HG03175 (cell line): ENCODE data around the gene FOSL2.

ENCODE experiments used
- ATAC-seq: cut with Tn5 transposase; IDR thresholded peaks from one replicate; pipeline ENCODE4 v1.9.1; 2021; ENCODE audit warnings: mild to moderate bottlenecking, moderate library complexity; ENCODE audit not compliant: unreplicated experiment

The FOSL2 gene

DNA sequence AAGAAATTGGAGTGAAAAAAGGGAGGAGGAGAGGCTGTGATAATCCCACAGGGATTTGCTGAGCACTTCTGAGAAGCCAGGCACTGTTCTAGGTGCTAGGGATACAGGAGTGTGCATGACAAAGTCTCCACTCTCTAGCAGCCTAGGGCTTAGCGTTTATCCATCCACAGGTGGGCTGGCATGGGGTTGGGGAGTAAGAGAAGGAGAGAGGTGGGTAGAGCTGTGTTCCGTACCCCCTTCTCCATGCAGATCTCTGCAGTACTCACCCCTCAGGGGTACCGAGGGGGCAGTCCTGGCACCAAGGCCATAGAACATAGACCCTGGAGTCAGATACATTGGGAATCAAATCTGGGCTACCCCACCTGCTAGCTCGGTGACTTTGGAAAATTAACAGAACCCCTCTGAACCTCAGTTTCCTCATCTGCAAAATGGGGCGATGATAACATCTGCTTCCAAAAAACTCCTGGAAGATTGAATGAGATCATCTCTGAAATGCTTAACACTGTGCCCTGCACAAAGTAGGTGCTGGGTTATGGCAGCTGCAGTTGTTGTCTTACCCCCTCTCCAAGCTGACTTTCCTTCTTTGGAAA, 18.6 kb downstream of the FOSL2 start:
- ATAC-seq, result no peak

DNA sequence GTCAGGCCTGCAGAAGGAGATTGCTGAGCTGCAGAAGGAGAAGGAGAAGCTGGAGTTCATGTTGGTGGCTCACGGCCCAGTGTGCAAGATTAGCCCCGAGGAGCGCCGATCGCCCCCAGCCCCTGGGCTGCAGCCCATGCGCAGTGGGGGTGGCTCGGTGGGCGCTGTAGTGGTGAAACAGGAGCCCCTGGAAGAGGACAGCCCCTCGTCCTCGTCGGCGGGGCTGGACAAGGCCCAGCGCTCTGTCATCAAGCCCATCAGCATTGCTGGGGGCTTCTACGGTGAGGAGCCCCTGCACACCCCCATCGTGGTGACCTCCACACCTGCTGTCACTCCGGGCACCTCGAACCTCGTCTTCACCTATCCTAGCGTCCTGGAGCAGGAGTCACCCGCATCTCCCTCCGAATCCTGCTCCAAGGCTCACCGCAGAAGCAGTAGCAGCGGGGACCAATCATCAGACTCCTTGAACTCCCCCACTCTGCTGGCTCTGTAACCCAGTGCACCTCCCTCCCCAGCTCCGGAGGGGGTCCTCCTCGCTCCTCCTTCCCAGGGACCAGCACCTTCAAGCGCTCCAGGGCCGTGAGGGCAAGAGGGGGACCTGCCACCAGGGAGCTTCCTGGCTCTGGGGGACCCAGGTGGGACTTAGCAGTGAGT, 19.4 kb downstream of the FOSL2 start:
- no peak for ATAC-seq

DNA sequence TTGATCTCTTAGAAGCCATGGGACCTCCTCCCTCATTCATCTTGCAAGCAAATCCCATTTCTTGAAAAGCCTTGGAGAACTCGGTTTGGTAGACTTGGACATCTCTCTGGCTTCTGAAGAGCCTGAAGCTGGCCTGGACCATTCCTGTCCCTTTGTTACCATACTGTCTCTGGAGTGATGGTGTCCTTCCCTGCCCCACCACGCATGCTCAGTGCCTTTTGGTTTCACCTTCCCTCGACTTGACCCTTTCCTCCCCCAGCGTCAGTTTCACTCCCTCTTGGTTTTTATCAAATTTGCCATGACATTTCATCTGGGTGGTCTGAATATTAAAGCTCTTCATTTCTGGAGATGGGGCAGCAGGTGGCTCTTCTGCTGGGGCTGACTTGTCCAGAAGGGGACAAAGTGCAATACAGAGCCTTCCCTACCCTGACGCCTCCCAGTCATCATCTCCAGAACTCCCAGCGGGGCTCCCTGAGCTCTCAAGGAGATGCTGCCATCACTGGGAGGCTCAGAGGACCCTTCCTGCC, 20.0 kb downstream of the FOSL2 start:
- no peak for ATAC-seq

GRCh38 chr2:28413152-28413898, 20.7 kb downstream of the FOSL2 start:
- ATAC-seq, result no peak

DNA sequence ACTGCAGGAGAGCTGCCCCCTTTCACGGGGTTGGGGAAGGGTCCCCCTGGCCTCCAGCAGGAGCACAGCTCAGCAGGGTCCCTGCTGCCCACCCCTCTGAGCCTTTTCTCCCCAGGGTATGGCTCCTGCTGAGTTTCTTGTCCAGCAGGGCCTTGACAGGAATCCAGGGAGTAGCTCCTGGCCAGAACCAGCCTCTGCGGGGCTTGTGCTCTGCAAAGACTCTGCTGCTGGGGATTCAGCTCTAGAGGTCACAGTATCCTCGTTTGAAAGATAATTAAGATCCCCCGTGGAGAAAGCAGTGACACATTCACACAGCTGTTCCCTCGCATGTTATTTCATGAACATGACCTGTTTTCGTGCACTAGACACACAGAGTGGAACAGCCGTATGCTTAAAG, 21.2 kb downstream of the FOSL2 start:
- ATAC-seq, result no peak

DNA sequence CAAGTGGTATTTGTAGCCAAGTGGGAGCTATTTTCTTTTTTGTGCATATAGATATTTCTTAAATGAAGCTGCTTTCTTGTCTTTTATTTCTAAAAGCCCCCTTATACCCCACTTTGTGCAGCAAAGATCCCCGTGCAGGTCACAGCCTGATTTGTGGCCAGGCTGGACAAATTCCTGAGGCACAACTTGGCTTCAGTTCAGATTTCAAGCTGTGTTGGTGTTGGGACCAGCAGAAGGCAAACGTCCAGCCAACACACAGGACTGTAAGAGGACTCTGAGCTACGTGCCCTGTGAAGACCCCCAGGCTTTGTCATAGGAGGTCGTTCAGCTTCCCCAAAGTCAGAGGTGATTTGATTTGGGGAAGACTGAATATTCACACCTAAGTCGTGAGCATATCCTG, 21.9 kb downstream of the FOSL2 start:
- no peak for ATAC-seq

- ATAC-seq, result no peak
Observed at GRCh38 chr2:28415010-28415409, 22.4 kb downstream of the FOSL2 start.

- ATAC-seq, result no peak
Observed at GRCh38 chr2:28415715-28416114, 23.1 kb downstream of the FOSL2 start.

- no peak for ATAC-seq
Observed at GRCh38 chr2:28419003-28419402, 26.3 kb downstream of the FOSL2 start.

DNA sequence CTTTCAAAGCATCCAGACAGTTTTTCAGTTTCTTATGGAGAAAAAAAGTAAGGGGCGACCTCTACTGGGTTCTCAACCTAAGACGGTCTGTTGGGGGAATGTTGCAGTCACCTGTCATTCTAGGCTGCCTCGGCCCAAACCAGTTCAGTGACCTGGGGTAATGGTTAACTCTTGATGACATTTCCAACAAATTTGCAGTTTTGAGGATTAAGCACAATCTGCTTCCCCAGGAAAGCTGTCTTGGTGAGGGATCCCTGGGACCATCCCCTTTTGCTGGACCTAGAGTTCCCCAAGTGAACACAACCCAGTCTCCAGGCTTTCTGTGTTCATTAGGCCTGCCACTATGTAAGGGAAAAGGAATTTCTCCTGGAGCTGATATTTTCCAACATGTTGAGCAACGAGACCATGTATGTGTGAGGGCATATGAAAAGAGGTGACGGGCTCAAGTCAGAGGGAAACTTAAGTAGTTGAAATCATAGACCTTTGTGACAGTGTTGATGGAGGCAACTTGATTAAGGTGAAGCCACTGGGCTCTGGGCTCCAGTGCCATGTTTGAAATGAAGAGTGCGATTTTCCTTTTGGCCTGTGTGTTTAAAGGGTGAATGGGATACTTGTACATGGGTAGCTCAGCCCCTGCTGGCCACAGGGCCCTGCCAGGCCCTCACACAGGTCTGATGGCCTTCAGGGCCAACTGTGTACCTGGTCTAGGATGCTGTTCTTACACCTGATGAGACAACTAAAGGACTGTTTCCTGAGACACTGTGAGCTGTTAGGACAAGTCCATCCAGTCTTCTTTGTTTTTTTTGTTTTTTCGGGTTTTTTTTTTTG, 27.0 kb downstream of the FOSL2 start:
- ATAC-seq, result no peak

GRCh38 chr2:28420722-28421121, 28.1 kb downstream of the FOSL2 start:
- ATAC-seq, result no peak

GRCh38 chr2:28422908-28423741, 30.5 kb downstream of the FOSL2 start:
- no peak for ATAC-seq

DNA sequence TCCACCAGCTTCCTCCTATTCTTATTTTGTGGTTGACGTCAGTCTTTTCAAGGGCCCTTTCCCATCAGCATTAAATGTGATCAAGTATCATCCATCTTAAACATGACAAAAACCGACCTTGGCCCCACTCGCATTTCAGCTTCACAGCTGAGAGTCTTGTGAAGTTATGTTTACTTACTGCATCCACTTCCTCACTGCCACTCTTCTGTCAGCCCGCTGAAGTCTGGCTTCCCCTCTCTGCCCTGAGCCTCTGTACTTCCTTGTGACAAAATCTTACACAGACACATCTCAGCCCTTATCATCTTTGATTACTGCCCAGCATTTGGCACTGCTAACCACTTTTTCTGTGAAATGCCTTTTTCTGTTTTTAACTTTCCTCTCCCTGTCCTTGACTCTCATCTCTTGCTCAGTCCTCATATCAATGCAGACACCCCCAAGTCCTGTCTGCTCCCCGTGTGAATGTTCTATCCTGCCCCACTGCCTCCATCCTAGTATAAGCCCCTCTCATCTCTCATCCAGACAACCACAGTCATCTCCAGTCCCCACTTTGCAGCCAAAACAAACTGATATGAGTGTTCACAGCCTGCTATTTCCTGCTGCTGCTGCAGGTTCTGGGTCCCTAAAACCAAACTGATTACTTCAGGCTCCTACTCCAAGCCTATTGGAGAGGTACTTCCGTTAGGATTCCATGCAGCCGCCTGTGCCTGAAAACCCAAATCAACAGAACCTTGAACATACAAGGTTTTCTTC, 31.4 kb downstream of the FOSL2 start:
- no peak for ATAC-seq

DNA sequence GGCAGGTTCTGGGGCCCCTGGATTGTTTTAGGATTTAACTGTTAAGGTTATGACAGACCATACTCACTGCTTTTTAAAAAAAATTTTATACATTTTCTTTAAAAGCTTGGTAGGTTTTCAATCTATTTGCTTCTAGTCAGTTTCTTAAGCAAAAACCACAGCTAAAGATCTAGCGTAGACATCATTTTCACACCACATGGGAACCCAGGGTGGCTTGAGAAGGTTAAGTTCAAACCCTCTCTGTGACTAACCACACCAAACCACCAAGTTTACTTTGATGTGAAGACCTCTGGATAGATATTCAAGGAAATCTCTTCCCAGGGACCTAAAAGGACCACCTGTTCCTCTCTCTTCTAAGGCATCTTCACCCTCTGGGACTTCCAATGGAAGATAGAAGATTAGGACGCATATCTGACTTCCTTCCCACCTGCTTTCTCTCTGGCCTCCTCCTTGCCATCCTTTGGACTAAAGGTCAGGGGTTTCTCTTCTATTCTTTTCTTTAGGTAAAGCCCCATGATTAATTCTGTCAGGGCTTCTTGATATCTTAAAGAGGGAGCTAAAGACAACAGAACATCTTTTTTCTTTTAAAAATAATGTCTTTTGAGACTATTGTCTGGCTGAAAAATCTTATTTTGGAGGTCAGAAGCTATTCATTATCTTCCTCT, 32.3 kb downstream of the FOSL2 start:
- ATAC-seq, result no peak

DNA sequence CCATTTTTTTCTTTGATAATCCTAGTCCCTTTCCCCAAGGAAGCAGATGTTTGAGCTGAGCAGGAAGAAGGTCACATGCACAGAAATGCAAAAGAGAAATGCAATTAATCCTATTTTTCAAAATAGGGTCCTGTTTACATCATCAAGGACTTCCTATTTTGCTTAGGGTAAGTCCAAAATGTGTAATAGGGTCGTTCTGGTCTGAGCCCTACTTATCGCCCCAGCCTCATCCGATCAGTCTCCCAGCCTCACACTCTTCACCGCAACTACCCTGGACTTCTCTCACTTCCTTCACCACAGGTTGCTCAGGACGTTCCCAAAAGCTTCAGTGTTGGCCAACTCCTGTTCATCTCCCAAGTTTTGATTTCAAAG, 32.8 kb downstream of the FOSL2 start:
- ATAC-seq, result no peak

- no peak for ATAC-seq
Observed at GRCh38 chr2:28427741-28428415, 35.2 kb downstream of the FOSL2 start.

- ATAC-seq, result no peak
Observed at GRCh38 chr2:28428486-28428885, 35.8 kb downstream of the FOSL2 start.

GRCh38 chr2:28429636-28430376, 37.1 kb downstream of the FOSL2 start:
- no peak for ATAC-seq
